Nephron (organoid): Measurements from ENCODE around the gene CA5A.
A peak's percentile ranks its signal among the peaks of the same experiment; 100 is the strongest.

Experiments
- H3K27ac Mint-ChIP-seq, 3 experiments: 2 replicates each; pipeline ENCODE4 v1.8.0; 2020; ENCODE audit warnings: mixed read lengths in 3 of 3, mild to moderate bottlenecking in 2 of 3, moderate library complexity in 1 of 3
- H3K27me3 Mint-ChIP-seq: 2 replicates; pipeline ENCODE4 v1.8.0; 2021; ENCODE audit warnings: low read depth, mild to moderate bottlenecking, moderate library complexity, mixed read lengths
- H3K36me3 Mint-ChIP-seq: 2 replicates; pipeline ENCODE4 v1.8.0; 2020; ENCODE audit warnings: low read depth, mixed read lengths
- H3K4me1 Mint-ChIP-seq: 2 replicates; pipeline ENCODE4 v1.8.0; 2020; ENCODE audit warnings: mixed read lengths
- H3K4me3 Mint-ChIP-seq, 3 experiments: 2 replicates each; pipeline ENCODE4 v1.8.0; 2020; ENCODE audit warnings: mild to moderate bottlenecking in 3 of 3, mixed read lengths in 3 of 3, moderate library complexity in 2 of 3
- H3K9me3 Mint-ChIP-seq: 2 replicates; pipeline ENCODE4 v1.8.0; 2020; ENCODE audit warnings: mixed read lengths
- CTCF ChIP-seq, 3 experiments: fragments of 200-600 bp; sonication (generic); IDR thresholded peaks; one replicate each; pipeline ENCODE4 v1.5.0; 2021; ENCODE audit warnings: antibody characterized with exemption in 3 of 3; ENCODE audit not compliant: unreplicated experiment in 3 of 3

Gene CA5A

DNA sequence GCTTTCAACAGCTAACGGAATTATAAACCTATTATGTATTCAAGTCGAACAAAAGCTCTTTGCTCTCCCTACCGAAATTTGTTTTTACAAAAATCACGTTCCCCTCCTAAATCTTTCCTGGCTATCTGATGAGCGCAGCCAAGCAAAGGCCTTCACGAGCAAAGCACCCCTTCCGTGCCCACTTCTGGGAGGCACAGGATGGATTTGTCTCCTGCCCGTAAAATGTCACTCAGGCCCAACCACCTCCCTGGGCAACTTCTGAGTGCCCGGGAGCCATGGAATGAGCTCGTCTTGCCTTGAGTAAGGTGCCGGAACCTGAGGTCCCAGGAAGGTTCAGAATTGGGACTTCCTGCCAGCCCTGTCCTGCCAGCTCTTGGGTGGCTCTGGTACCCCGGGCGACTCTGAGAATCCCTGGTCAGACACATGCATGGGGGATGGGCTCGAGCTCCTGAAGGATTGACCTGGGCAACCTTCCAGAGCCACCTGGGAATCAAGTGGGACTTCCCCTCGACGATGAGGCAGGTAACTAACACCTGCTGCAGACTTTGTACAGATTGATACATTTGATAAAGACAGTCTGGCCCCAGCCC, 86.8 kb downstream of the CA5A start:
- TF ChIP-seq CTCF (IDR thresholded peaks at IDR 0.05; ENCODE audit: unreplicated experiment in 3 of 3): no peak
- Mint-ChIP-seq H3K36me3 (no peaks in the 10 kb centered on the region), H3K4me3 (no peak overlapping the region), H3K4me1 (peaks cover 55% of the 10 kb centered on the region), H3K27me3 (peaks cover 18% of the 10 kb centered on the region), H3K9me3 (no peaks in the 10 kb centered on the region), H3K27ac (peak overlapping the region in 1 of 3 experiments; percentile 64)

DNA sequence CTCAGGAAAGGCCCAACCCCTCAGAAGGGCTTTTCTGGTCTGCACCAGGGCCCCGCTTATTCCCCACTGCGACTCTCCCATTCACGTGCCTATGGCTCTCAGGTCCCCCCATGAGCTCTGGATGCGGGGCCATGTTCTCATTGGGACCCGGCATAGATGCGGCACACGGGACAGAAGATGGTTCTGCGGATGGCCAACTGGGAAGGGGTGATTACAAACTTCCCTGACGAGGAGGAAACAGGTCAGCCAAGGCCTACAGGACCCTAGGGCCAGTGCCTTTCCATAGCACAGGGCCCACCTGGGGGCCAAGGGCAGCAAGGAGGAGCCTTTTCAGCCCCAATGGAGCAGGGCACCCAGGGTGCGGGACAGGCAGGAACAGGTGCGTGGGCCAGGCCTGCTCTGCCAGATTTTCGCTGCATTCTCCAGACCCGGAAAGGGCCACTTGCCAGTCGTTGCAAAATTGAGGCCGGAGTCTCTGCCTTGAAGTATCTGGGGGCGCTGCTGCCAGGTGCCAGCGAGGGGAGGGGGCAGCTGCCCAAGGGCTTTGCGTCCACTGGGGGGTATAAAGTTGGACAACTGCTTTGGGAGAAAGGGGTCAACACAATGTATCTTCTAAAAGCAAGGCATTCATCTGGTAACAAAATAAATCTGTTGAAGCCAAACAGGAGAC, 87.5 kb downstream of the CA5A start:
- Mint-ChIP-seq H3K4me3 (no peak overlapping the region), H3K4me1 (peaks cover 52% of the 10 kb centered on the region), H3K9me3 (no peaks in the 10 kb centered on the region), H3K36me3 (no peaks in the 10 kb centered on the region), H3K27ac (peak overlapping the region in 2 of 3 experiments; percentile 64 to 70), H3K27me3 (peaks cover 20% of the 10 kb centered on the region)
- no peak for TF ChIP-seq CTCF (IDR thresholded peaks at IDR 0.05; ENCODE audit: unreplicated experiment in 3 of 3)

- Mint-ChIP-seq H3K9me3 (no peaks in the 10 kb centered on the region), H3K4me3 (no peak overlapping the region), H3K4me1 (peaks cover 44% of the 10 kb centered on the region), H3K27me3 (peaks cover 18% of the 10 kb centered on the region), H3K27ac (peak overlapping the region; percentile 62 to 71 (median 64)), H3K36me3 (no peaks in the 10 kb centered on the region)
- TF ChIP-seq CTCF (IDR thresholded peaks at IDR 0.05; ENCODE audit: unreplicated experiment in 3 of 3): no peak
Measured at GRCh38 chr16:87847785-87848675, 88.3 kb downstream of the CA5A start.

DNA sequence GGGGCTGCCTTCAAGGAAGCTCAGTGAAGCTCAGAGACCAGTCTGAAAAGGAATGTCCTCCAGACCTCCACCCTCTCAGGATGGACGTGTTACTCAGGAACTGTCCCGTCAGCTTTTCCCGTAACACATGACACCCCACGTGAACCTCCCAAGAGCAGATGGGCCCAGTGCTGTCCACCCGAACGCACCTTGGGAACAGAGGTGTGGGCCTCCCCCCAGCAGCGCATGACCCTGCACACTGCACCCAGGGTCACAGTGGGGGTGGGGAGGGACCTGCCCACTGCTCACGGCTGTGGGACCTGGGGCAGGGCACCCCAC, 88.9 kb downstream of the CA5A start:
- no peak for TF ChIP-seq CTCF (IDR thresholded peaks at IDR 0.05; ENCODE audit: unreplicated experiment in 3 of 3)
- Mint-ChIP-seq H3K27ac (no peak overlapping the region), H3K27me3 (peaks cover 12% of the 10 kb centered on the region), H3K4me1 (peaks cover 42% of the 10 kb centered on the region), H3K36me3 (no peaks in the 10 kb centered on the region), H3K9me3 (no peaks in the 10 kb centered on the region), H3K4me3 (no peak overlapping the region)

DNA sequence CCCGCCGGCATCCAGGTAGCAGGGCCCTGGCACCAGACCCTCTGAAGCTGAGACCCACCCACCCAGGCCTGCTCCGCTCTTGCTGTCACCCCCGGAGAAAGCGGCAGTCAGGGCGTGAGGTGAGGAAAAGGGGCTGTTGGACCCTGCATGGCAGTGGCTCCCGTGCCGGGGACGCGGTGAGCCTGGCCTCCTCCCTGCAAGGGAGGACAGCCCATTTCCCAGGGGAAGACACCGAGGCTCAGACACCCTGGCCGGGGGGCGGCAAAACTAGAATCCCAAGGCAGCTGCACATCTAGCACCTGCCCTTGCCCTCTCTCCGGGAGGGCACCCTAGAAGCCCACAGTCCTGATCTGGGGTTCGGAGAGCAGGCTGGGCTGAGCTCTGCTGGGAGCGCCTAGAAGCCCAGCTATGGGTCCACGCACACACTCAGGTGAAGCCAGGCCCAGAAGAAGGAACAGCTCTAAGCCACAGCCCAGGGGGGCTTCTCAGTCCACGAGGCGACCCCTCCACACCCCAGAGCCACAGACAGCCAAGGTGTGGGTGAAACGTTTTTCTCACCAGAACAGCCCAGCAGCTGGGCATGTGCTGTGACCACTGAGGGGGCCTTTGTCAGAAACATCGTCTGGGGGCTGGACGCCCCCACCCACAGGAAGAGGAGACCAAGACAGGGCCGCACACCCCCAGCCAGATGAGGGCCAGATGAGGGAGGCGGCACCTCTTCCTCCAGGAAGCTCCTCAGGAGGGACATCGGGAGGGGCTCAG, 89.4 kb downstream of the CA5A start:
- Mint-ChIP-seq H3K4me3 (no peak overlapping the region), H3K9me3 (no peaks in the 10 kb centered on the region), H3K27me3 (peaks cover 10% of the 10 kb centered on the region), H3K27ac (no peak overlapping the region), H3K36me3 (no peaks in the 10 kb centered on the region), H3K4me1 (peaks cover 40% of the 10 kb centered on the region)
- no peak for TF ChIP-seq CTCF (IDR thresholded peaks at IDR 0.05; ENCODE audit: unreplicated experiment in 3 of 3)
